ENCODE data around the gene SHISA4. TPM values are rescaled to one million over a fixed set of nuclear protein-coding genes. Genes with fewer than 3 reads are reported as not detected.

Gene SHISA4
- total RNA-seq (2022; extraction: Qiagen RNA extraction; ENCODE audit: low read depth) = 12.1 to 18.3 TPM (median 16.2 TPM) in 5 replicates

DNA sequence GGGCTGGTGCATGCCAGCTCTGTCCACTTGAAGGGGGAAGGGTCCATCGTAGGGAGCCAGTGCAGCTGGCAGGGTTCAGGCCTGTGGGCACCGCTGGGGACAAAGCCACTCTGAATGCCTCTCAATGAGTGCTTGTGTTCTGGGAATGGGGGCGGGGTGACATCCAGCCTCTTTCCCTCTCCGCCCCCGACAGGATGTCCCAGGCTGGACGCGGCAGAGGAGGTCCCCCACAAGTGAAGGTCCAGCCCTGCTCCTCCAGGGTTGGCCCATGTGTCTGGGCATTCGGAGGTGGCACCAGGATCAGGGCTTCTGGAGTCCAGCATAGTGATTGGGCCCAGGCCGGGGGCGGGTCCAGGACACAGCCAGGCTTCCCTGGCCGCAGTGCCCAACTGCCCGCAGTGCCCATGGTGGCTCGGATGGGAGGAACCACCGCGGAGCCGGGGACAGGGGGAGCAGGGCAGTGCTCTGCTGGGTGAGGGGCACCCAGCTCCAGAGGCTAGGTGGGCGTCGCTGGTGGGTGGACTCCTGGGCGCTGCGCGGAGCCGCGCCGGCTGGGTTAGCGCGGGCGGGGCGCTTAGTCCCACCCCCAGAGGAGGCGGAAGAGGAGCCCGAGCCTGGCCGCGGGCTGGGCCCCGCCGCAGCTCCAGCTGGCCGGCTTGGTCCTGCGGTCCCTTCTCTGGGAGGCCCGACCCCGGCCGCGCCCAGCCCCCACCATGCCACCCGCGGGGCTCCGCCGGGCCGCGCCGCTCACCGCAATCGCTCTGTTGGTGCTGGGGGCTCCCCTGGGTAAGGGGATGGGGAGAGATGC, at the start of gene SHISA4:
Gene SHISA4 (plus strand): TSS at position 617 of the 808 bp plus-strand sequence. CDS start 97 bp downstream, at position 714.

Other genes starting within 250 kb of the SHISA4 start
- 23.5 to 46.0 TPM (median 41.6 TPM) in 5 replicates for gene IPO9, start 59.7 kb upstream of the SHISA4 start, total RNA-seq (2022; extraction: Qiagen RNA extraction; ENCODE audit: low read depth)
- not detected in 5 replicates for gene LMOD1, start 57.6 kb downstream of the SHISA4 start, total RNA-seq (2022; extraction: Qiagen RNA extraction; ENCODE audit: low read depth)
- 96.8 to 122 TPM (median 103 TPM) in 5 replicates for gene TIMM17A, start 66.6 kb downstream of the SHISA4 start, total RNA-seq (2022; extraction: Qiagen RNA extraction; ENCODE audit: low read depth)
- gene RNPEP, start 93.8 kb downstream of the SHISA4 start, total RNA-seq (2022; extraction: Qiagen RNA extraction; ENCODE audit: low read depth) = 78.8 to 89.9 TPM (median 86.4 TPM) in 5 replicates
- 182 to 260 TPM (median 231 TPM) in 5 replicates for gene ELF3, start 121.7 kb downstream of the SHISA4 start, total RNA-seq (2022; extraction: Qiagen RNA extraction; ENCODE audit: low read depth)
- 0.15 to 0.21 TPM (median 0.16 TPM) in 5 replicates for gene GPR37L1, start 234.0 kb downstream of the SHISA4 start, total RNA-seq (2022; extraction: Qiagen RNA extraction; ENCODE audit: low read depth)

Data from A549 treated with GW870086 at 1 μM for 4 hours (cell line).